Neural crest cell (in vitro differentiated cells): Measurements from ENCODE around the gene TRAF1. TPM values are rescaled to one million over a fixed set of nuclear protein-coding genes. Genes with fewer than 3 reads are reported as not detected.

Experiments used
- DNase-seq: peaks from one replicate; pipeline ENCODE4 v3.0.0; 2021; ENCODE audit warnings: low read depth, mixed read lengths, low spot score
- H3K27ac Mint-ChIP-seq: one replicate; pipeline ENCODE4 v1.8.0; 2021; ENCODE audit warnings: mild to moderate bottlenecking, mixed read lengths; ENCODE audit not compliant: unreplicated experiment
- H3K27me3 Mint-ChIP-seq: 2 replicates; pipeline ENCODE4 v1.8.0; 2021; ENCODE audit warnings: low read depth, mild to moderate bottlenecking, mixed read lengths
- H3K36me3 Mint-ChIP-seq: 2 replicates; pipeline ENCODE4 v1.8.0; 2021; ENCODE audit warnings: low read depth, mild to moderate bottlenecking, mixed read lengths
- H3K4me1 Mint-ChIP-seq: 2 replicates; pipeline ENCODE4 v1.8.0; 2021; ENCODE audit warnings: mixed read lengths
- H3K4me3 Mint-ChIP-seq: one replicate; pipeline ENCODE4 v1.8.0; 2021; ENCODE audit warnings: mild to moderate bottlenecking, mixed read lengths
- H3K9me3 Mint-ChIP-seq: 2 replicates; pipeline ENCODE4 v1.8.0; 2021; ENCODE audit warnings: mixed read lengths
- total RNA-seq: library from RNA; stranded (reverse); gene quantifications from 2 replicates; pipeline ENCODE4 v1.2.1, GENCODE V29; 2021
- TF ChIP-seq, protein P1 (sequence below): fragments of 200-600 bp; sonication (generic); conservative IDR thresholded peaks from 2 replicates; pipeline ENCODE4 v1.5.0; 2021; ENCODE audit warnings: antibody characterized with exemption, mild to moderate bottlenecking

The TRAF1 gene
- total RNA-seq, 1 donor from 2014 or later: 3.8 TPM

GRCh38 chr9:120946259-120946658 is 19.7 kb upstream of the TRAF1 start:
- H3K27me3 Mint-ChIP-seq: no peaks in the 10 kb centered on the region
- peaks cover 25% of the 10 kb centered on the region for H3K4me1 Mint-ChIP-seq
- no peak for DNase-seq
- TF ChIP-seq, protein P1, sequence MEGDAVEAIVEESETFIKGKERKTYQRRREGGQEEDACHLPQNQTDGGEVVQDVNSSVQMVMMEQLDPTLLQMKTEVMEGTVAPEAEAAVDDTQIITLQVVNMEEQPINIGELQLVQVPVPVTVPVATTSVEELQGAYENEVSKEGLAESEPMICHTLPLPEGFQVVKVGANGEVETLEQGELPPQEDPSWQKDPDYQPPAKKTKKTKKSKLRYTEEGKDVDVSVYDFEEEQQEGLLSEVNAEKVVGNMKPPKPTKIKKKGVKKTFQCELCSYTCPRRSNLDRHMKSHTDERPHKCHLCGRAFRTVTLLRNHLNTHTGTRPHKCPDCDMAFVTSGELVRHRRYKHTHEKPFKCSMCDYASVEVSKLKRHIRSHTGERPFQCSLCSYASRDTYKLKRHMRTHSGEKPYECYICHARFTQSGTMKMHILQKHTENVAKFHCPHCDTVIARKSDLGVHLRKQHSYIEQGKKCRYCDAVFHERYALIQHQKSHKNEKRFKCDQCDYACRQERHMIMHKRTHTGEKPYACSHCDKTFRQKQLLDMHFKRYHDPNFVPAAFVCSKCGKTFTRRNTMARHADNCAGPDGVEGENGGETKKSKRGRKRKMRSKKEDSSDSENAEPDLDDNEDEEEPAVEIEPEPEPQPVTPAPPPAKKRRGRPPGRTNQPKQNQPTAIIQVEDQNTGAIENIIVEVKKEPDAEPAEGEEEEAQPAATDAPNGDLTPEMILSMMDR: no peak
- no peak overlapping the region for H3K4me3 Mint-ChIP-seq
- no peaks in the 10 kb centered on the region for H3K9me3 Mint-ChIP-seq
- no peak overlapping the region for H3K27ac Mint-ChIP-seq
- H3K36me3 Mint-ChIP-seq: no peaks in the 10 kb centered on the region

DNA sequence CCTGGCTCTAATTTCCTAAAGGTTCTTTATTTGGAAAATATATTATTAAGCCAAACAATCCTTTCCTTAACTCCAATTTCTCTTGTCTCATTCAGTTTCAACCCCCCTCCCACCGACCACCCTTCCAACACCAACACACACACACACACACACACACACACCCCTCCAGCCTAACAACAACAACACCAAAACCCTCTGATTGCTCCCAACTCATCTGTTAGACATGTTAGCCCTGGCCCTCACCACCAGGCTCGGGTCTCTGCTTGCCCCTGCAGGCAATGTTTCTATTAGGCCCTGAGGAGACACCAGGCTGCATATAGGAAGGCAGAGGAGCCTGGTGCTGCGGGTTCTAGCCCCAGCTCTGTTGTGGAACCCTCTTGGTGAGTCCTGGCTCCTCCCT is 18.4 kb upstream of the TRAF1 start:
- Mint-ChIP-seq H3K27ac (peak overlapping the region; percentile 54), H3K4me3 (no peak overlapping the region), H3K4me1 (peaks cover 19% of the 10 kb centered on the region), H3K27me3 (no peaks in the 10 kb centered on the region), H3K9me3 (no peaks in the 10 kb centered on the region), H3K36me3 (no peaks in the 10 kb centered on the region)
- DNase-seq: no peak
- TF ChIP-seq, protein P1: no peak

DNA sequence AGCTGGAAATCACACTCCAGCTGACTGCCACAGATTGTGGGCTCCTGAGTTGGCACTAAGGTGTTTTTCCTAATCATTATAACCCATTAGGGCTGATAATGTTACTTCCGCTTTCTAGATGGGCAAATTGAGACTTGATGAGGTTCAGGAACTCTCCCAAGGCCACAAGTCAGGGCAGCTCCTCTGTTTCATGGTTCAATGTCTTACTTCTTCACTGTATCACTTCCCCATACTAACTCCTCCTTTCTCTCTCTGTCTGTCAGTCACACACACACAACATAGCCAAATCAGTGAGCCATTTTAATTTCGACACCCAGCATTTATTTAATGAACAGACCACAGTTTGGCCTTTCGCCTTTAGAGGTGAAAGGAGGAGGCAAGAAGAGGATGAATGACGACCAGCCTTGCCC is 17.8 kb upstream of the TRAF1 start:
- Mint-ChIP-seq H3K4me3 (no peak overlapping the region), H3K36me3 (no peaks in the 10 kb centered on the region), H3K9me3 (no peaks in the 10 kb centered on the region), H3K4me1 (peaks cover 19% of the 10 kb centered on the region), H3K27ac (no peak overlapping the region), H3K27me3 (no peaks in the 10 kb centered on the region)
- DNase-seq: no peak
- TF ChIP-seq, protein P1: no peak

DNA sequence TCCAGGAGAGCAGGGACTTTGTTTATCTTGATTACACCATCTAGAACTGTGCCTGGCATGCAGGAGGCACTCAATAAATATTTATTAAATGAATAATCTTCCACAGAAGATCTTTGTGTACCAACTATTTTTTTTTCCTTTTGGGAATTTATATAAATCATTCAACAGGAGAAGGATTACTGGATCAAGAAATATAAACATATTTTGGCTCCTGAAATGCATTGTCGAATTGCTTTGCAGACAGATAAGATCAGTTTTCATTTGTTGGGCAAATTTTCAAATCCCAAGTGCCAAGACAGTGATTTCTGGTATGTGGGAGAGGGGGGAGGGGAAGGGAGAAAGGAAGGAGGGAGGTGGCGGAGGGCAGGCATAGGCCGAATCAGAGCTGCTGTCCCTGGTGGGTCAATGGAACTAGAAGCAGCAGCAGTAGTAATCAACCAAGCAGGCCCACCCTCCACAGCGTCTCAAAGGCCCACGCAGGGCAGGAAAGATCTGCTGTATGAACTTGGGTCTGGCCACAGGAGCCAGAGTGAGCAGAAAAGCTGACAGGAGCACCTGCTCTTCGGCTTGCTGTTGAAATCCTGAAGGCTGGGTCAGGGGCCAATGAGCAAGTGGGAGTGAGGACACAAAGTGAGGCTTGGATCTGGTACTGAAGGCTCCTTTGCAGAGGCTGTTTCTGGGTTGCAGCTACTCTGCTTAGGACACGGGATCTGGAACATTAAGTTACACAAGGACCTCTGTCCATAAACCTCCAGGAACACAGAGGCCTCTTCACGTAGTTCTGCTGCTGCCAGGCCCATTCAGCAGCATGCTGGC is 15.8 kb upstream of the TRAF1 start:
- no peak for DNase-seq
- peaks cover 25% of the 10 kb centered on the region for H3K4me1 Mint-ChIP-seq
- no peaks in the 10 kb centered on the region for H3K9me3 Mint-ChIP-seq
- no peaks in the 10 kb centered on the region for H3K36me3 Mint-ChIP-seq
- H3K4me3 Mint-ChIP-seq: no peak overlapping the region
- H3K27me3 Mint-ChIP-seq: no peaks in the 10 kb centered on the region
- H3K27ac Mint-ChIP-seq: no peak overlapping the region
- TF ChIP-seq, protein P1: no peak

- TF ChIP-seq, protein P1: no peak
- Mint-ChIP-seq H3K4me1 (peaks cover 32% of the 10 kb centered on the region), H3K9me3 (no peaks in the 10 kb centered on the region), H3K27ac (no peak overlapping the region), H3K27me3 (no peaks in the 10 kb centered on the region), H3K36me3 (no peaks in the 10 kb centered on the region), H3K4me3 (no peak overlapping the region)
- DNase-seq: no peak
Observed at GRCh38 chr9:120941046-120941770, 14.6 kb upstream of the TRAF1 start.
